Measurements from ENCODE around the gene KCNG1. TPM values are rescaled to one million over a fixed set of nuclear protein-coding genes. Genes with fewer than 3 reads are reported as not detected.
"Not testable (repeated sequence)": the region's sequence is repeated elsewhere in the genome, so short reads cannot be mapped to it uniquely, and the experiment has no call there.

The KCNG1 gene
- total RNA-seq, 2 experiments from 2014 or later, result 1.0 to 1.2 TPM

- Mint-ChIP-seq H3K27ac (no peak overlapping the region), H3K36me3 (no peaks in the 10 kb centered on the region), H3K27me3 (peaks cover 11% of the 10 kb centered on the region), H3K9me3 (no peaks in the 10 kb centered on the region), H3K4me1 (peaks cover 2% of the 10 kb centered on the region), H3K4me3 (no peak overlapping the region)
- no peak for DNase-seq
Measured at GRCh38 chr20:50992336-50992732, 30.6 kb downstream of the KCNG1 start.

GRCh38 chr20:50991076-50991475, 31.8 kb downstream of the KCNG1 start:
- H3K9me3 Mint-ChIP-seq, result no peaks in the 10 kb centered on the region
- H3K27me3 Mint-ChIP-seq, result peaks cover 22% of the 10 kb centered on the region
- peaks cover 2% of the 10 kb centered on the region for H3K4me1 Mint-ChIP-seq
- H3K4me3 Mint-ChIP-seq, result no peak overlapping the region
- DNase-seq, result no peak
- H3K36me3 Mint-ChIP-seq, result no peaks in the 10 kb centered on the region
- no peak overlapping the region for H3K27ac Mint-ChIP-seq

DNA sequence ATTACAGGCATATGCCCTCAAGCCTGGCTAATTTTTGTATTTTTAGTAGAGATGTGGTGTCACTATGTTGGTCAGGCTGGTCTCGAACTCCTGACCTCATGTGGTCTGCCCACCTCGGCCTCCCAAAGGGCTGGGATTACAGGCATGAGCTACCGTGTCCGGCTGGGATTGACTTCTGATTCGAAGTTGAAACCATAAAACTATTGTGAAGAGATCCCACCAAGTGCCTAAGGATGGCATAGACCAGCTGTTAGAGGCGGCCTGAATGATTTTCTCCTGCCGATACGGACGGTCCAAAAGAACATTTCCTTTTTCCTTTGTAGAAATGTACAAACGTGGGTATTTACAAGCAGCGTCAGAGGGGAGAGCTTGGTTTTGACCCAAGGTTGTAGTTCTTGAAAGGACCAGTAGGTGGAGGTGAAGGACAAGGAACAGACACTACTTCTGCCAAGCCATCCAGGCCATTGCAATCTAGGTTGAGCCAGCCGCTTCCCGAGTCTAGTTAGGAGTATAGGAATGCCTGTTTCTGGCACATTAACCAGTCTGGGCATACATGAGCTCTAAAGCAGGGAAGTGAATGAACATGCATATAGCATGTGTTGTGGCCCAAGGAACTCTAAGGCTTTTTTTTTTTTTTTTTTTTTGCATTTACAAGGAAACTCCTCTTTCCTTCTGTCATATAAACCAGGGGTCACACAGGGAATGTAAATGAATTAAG, 35.3 kb downstream of the KCNG1 start:
- Mint-ChIP-seq H3K27me3 (peaks cover 31% of the 10 kb centered on the region), H3K27ac (no peak overlapping the region), H3K36me3 (no peaks in the 10 kb centered on the region), H3K4me3 (no peak overlapping the region), H3K4me1 (peaks cover 2% of the 10 kb centered on the region), H3K9me3 (no peaks in the 10 kb centered on the region)
- peak; percentile 49 for DNase-seq

DNA sequence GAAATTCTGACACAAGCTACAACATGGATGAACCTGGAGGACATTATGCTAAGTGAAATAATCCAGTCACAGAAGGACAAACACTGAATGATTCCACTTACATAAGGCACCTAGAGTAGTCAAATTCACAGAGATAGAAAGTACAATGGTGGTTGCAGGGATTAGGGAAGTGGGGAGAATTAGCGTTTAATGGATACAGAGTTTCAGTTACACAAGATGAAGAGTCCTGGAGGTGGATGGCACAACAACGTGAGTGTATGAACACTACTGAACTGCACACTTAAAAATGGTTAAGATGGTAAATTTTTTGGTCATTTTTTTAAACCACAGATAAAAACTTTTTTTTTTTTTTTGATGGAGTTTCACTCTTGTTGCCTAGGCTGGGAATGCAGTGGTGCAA, 39.6 kb downstream of the KCNG1 start:
- no peak overlapping the region for H3K27ac Mint-ChIP-seq
- peaks cover 42% of the 10 kb centered on the region for H3K27me3 Mint-ChIP-seq
- no peaks in the 10 kb centered on the region for H3K36me3 Mint-ChIP-seq
- peaks cover 16% of the 10 kb centered on the region for H3K4me1 Mint-ChIP-seq
- no peaks in the 10 kb centered on the region for H3K9me3 Mint-ChIP-seq
- H3K4me3 Mint-ChIP-seq, result no peak overlapping the region
- no peak for DNase-seq

- no peak overlapping the region for H3K27ac Mint-ChIP-seq
- H3K4me1 Mint-ChIP-seq, result peaks cover 14% of the 10 kb centered on the region
- H3K4me3 Mint-ChIP-seq, result no peak overlapping the region
- no peaks in the 10 kb centered on the region for H3K36me3 Mint-ChIP-seq
- H3K27me3 Mint-ChIP-seq, result peaks cover 39% of the 10 kb centered on the region
- peak; percentile 10 for DNase-seq
- H3K9me3 Mint-ChIP-seq, result no peaks in the 10 kb centered on the region
Measured at GRCh38 chr20:50982363-50982762, 40.5 kb downstream of the KCNG1 start.

- peaks cover 14% of the 10 kb centered on the region for H3K4me1 Mint-ChIP-seq
- no peak for DNase-seq
- no peaks in the 10 kb centered on the region for H3K36me3 Mint-ChIP-seq
- H3K9me3 Mint-ChIP-seq, result no peaks in the 10 kb centered on the region
- no peak overlapping the region for H3K4me3 Mint-ChIP-seq
- H3K27me3 Mint-ChIP-seq, result peaks cover 34% of the 10 kb centered on the region
- H3K27ac Mint-ChIP-seq, result no peak overlapping the region
Measured at GRCh38 chr20:50981714-50982048, 41.2 kb downstream of the KCNG1 start.

DNA sequence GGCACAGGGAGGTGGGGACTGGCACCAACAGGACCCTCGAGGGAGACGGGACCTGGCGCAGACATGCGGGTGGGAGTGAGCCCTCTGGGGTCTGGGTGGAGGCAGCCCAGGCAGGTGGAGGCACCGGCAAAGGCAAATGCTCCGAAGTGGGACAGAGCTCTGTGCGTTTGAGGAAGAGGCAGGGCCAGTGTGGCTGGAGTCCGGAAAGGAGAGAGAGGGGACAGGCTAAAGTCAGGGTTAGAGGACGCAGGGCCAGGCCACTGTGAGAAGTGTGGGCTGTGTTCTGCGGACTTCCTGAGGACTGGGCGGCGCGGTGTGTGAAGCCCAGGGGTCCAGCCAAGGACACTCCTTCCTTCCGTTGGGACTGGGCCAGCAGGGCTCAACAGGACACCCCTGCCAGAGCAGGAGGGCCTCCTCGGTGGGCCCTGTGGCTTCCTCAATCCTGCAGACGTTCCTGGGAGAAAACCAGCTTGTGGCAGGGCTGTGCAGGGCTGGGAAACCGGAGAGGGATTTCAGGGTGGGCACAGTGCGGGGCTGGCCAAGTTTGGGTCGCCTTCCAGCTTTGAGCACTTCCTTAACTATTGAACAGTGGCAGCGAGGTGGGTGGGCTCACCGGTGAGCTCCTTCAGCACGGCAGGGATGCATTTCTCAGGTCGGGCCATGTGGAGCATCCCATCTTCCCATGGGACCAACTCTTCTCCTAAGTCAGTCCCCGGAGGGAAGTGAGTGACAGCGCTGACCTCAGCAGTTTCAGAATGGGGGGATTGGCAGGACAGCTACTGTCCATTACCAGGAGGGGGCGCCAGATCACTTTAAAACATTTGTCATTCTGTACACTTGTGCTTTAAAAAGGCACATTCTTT, 41.8 kb downstream of the KCNG1 start:
- Mint-ChIP-seq H3K27ac (peak overlapping the region; percentile 83), H3K27me3 (peaks cover 28% of the 10 kb centered on the region), H3K4me1 (peaks cover 14% of the 10 kb centered on the region), H3K36me3 (no peaks in the 10 kb centered on the region), H3K9me3 (no peaks in the 10 kb centered on the region), H3K4me3 (no peak overlapping the region)
- DNase-seq, result peak; percentile 63

DNA sequence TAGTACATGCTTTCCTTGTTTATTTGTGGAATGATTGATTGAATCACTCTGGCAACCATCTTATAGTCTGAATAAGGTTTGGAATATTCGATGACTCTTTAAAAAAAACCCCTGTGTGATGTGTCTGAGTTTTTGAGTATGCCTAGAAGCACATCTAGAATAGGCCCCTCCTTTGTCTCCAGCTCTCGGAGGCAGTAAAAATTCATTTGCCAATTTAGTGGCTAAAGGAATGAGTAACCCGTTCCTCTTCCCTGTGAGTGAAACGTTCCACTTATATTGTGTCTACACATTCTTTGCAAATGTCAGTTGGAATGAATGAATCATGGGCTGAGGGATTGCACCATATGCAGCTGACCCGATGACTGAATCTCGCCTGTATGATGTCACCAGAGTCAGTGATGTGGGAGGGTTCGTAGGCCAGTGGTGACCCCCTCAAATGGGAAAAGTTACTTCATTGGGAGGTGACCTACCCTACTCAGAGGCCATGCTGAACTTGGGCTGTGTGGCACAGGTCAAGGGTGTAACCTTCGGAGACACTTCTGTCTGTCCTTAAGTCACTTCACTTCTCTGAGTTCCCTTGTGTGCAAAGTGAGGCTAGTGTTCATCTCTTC, 42.7 kb downstream of the KCNG1 start:
- H3K27ac Mint-ChIP-seq, result peak overlapping the region; percentile 83
- peaks cover 14% of the 10 kb centered on the region for H3K4me1 Mint-ChIP-seq
- H3K4me3 Mint-ChIP-seq, result no peak overlapping the region
- peak; percentile 58 for DNase-seq
- no peaks in the 10 kb centered on the region for H3K9me3 Mint-ChIP-seq
- peaks cover 29% of the 10 kb centered on the region for H3K27me3 Mint-ChIP-seq
- no peaks in the 10 kb centered on the region for H3K36me3 Mint-ChIP-seq

DNA sequence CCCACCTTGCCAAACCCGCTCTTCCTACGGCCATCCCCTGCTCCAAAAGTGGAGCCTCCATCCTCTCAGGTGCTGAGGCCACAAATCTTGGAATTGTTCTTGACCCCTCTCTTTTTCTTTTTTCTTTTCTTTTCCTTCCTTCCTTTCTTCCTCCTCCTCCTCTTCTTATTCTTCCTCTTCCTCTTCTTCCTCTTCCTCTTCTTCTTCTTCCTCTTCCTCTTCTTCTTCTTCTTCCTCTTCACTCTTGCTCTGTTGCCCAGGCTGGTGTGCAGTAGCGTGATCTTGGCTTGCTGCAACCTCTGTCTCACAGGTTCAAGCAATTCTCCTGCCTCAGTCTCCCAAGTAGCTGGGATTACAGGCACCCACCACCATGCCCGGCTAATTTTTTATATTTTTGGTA, 44.4 kb downstream of the KCNG1 start:
- not testable (repeated sequence) for H3K27ac Mint-ChIP-seq, DNase-seq, H3K36me3 Mint-ChIP-seq, H3K9me3 Mint-ChIP-seq, H3K4me3 Mint-ChIP-seq
- peaks cover 14% of the 10 kb centered on the region for H3K4me1 Mint-ChIP-seq
- H3K27me3 Mint-ChIP-seq, result peaks cover 25% of the 10 kb centered on the region

DNA sequence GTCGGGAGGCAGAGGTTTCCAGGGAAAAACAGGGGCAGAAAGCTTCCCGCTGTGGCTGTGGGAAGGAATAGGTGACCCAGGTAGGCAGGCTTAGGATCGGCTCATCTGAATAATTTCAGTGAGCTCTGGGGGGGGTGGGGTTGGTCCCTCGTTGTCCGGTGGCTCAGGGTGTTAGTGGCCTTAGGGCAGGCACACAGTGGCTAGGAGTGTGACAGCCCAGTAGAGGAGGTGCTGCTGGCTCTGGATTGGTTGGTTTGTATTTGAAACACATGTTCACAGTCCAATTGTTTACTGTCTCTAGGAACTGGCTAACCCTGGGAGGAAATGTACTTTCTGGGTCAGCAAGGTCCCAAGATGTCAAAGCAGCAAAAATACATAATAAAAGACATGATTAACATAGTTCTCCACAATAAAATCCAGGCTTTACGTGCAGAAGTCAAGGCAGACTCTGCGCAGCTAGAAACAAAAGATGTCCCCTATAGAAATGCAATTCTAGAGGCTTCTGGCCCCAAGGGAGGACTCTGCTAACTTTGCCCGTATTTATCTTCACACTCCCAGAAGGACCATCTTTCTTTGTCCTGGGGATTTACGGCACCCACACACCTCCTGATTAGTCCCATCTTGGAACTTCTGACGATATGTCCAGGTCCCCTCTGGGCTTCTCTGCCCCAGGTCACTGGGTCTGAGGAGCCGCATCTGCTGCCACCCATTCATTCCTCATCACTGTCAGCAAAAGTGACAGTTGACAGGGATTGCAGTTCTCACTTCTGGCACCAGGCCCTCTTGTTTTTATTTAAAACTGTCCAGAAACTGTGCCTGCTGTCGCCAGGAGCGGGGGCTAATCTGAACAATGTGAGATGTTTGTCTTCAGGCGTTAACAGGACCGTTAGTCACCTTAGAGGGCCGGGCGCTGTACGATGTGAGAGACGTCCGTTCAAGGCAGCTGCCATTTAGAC, 45.6 kb downstream of the KCNG1 start:
- Mint-ChIP-seq H3K27ac (no peak overlapping the region), H3K4me3 (no peak overlapping the region), H3K36me3 (no peaks in the 10 kb centered on the region)

GRCh38 chr20:50975701-50976330, 47.1 kb downstream of the KCNG1 start:
- Mint-ChIP-seq H3K36me3 (no peaks in the 10 kb centered on the region), H3K27me3 (peaks cover 10% of the 10 kb centered on the region), H3K4me3 (no peak overlapping the region), H3K4me1 (peaks cover 10% of the 10 kb centered on the region), H3K9me3 (no peaks in the 10 kb centered on the region), H3K27ac (no peak overlapping the region)
- DNase-seq, result no peak

More for the DNA sequence above, 45.6 kb downstream of the KCNG1 start:
- Mint-ChIP-seq H3K4me1 (peaks cover 14% of the 10 kb centered on the region), H3K9me3 (no peaks in the 10 kb centered on the region), H3K27me3 (peaks cover 15% of the 10 kb centered on the region)
- DNase-seq, result no peak

DNA sequence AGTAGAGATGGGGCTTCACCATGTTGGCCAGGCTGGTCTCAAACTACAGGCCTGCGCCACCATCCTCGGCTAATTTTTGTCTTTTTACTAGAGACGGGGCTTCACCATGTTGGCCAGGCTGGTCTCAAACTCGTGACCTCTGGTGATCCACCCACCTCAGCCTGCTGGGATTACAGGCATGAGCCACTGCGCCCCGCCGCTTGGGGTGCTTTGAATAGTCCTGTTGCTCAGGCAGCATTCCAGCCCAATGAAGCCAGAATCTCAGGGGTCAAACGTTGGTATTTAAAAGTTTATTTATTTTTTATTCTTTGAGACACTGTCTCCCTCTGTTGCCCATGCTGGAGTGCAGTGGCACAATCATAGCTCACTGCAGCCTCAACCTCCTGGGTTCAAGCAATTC, 53.0 kb downstream of the KCNG1 start:
- Mint-ChIP-seq H3K27ac (no peak overlapping the region), H3K27me3 (no peaks in the 10 kb centered on the region)

DNA sequence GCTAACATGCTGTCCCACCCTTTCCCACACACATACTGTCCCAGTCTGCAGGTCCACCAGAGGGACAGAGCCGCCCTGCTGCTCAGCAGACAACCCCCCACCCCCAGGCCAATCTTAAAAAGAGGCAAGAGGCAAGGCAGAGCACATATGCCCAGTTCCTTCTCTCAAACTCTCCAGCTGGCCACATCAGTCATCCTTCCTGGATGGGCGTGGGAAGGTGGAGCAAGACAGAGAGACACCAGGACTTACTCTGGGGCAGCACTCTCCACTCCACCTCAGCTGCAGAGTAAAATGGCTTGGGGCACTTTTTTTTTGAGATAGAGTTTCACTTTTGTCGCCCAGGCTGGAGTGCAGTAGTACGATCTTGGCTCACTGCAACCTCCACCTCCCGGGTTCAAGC, 53.5 kb downstream of the KCNG1 start:
- H3K36me3 Mint-ChIP-seq, result no peaks in the 10 kb centered on the region
- no peaks in the 10 kb centered on the region for H3K4me1 Mint-ChIP-seq
- no peak for DNase-seq
- no peaks in the 10 kb centered on the region for H3K9me3 Mint-ChIP-seq
- no peak overlapping the region for H3K27ac Mint-ChIP-seq
- H3K27me3 Mint-ChIP-seq, result no peaks in the 10 kb centered on the region
- H3K4me3 Mint-ChIP-seq, result no peak overlapping the region

More for the DNA sequence above, 53.0 kb downstream of the KCNG1 start:
- H3K9me3 Mint-ChIP-seq, result no peaks in the 10 kb centered on the region
- H3K4me3 Mint-ChIP-seq, result no peak overlapping the region
- H3K36me3 Mint-ChIP-seq, result no peaks in the 10 kb centered on the region
- no peaks in the 10 kb centered on the region for H3K4me1 Mint-ChIP-seq
- no peak for DNase-seq

DNA sequence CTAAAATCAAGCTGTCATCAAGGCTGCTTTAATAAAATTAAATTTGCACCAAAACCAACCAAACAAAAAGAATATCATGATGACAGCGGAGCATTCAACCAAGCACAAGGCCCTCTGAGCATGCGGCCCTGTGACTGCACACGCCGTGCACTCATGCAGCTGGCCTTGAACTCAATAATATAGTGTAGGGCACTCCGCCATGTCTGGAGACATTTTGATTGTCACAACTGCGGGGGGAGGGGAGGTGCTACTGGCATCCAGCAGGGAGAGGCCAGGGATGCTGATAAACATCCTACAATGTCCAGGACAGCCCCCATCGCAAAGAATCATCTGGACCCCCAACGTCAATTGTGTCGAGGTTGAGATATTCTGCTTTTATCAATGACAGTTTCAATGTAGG, 54.6 kb downstream of the KCNG1 start:
- H3K4me1 Mint-ChIP-seq, result peaks cover 2% of the 10 kb centered on the region
- no peak for DNase-seq

More for the DNA sequence above, 54.6 kb downstream of the KCNG1 start:
- H3K27me3 Mint-ChIP-seq, result no peaks in the 10 kb centered on the region
- H3K27ac Mint-ChIP-seq, result no peak overlapping the region
- H3K4me3 Mint-ChIP-seq, result no peak overlapping the region
- H3K9me3 Mint-ChIP-seq, result no peaks in the 10 kb centered on the region
- no peaks in the 10 kb centered on the region for H3K36me3 Mint-ChIP-seq

Data from activated naive CD8-positive, alpha-beta T cell treated with anti-CD3 and anti-CD28 coated beads for 36 hours (primary cell).